Smooth muscle cell (in vitro differentiated cells): Measurements from ENCODE around the gene ZNF593OS. TPM values are rescaled to one million over a fixed set of nuclear protein-coding genes. Genes with fewer than 3 reads are reported as not detected.
A peak's percentile ranks its signal among the peaks of the same experiment; 100 is the strongest.

Experiments
- DNase-seq: peaks from one replicate; lab custom pipeline; 2025; ENCODE audit not compliant: unreplicated experiment; lab: John Stamatoyannopoulos, UW
- H2AFZ ChIP-seq: fragments of 200-600 bp; sonication (generic); 2 replicates; pipeline ENCODE4 v1.6.0; 2016; ENCODE audit warnings: antibody characterized with exemption, low read depth, mild to moderate bottlenecking
- H3F3A ChIP-seq: fragments of 200-600 bp; sonication (generic); 2 replicates; pipeline ENCODE4 v1.6.0; 2017; ENCODE audit warnings: antibody characterized with exemption, low read depth
- H3K27ac ChIP-seq: fragments of 200-600 bp; sonication (generic); 2 replicates; pipeline ENCODE4 v1.5.1; 2016; ENCODE audit warnings: low read depth, mild to moderate bottlenecking
- H3K27me3 ChIP-seq: fragments of 200-600 bp; sonication (generic); 2 replicates; pipeline ENCODE4 v1.6.1; 2016; ENCODE audit warnings: low read depth, mild to moderate bottlenecking
- H3K36me3 ChIP-seq: fragments of 200-600 bp; sonication (generic); 2 replicates; pipeline ENCODE4 v1.5.1; 2016; ENCODE audit warnings: low read depth
- H3K4me1 ChIP-seq: fragments of 200-600 bp; sonication (generic); 2 replicates; pipeline ENCODE4 v1.5.1; 2016; ENCODE audit warnings: low read depth
- H3K4me2 ChIP-seq: fragments of 200-600 bp; sonication (generic); 2 replicates; pipeline ENCODE4 v1.6.0; 2016; ENCODE audit warnings: mild to moderate bottlenecking
- H3K4me3 ChIP-seq: fragments of 200-600 bp; sonication (generic); 2 replicates; pipeline ENCODE4 v1.5.1; 2016; ENCODE audit warnings: mild to moderate bottlenecking
- H3K79me2 ChIP-seq: fragments of 200-600 bp; sonication (generic); 2 replicates; pipeline ENCODE4 v1.6.0; 2016; ENCODE audit warnings: low read depth, mild to moderate bottlenecking
- H3K9ac ChIP-seq: fragments of 200-600 bp; sonication (generic); 2 replicates; pipeline ENCODE4 v1.6.0; 2016; ENCODE audit warnings: low read depth
- H3K9me3 ChIP-seq: fragments of 200-600 bp; sonication (generic); replicated peaks from 2 replicates; pipeline ENCODE4 v1.5.1; 2016; ENCODE audit warnings: low read depth
- H4K20me1 ChIP-seq: fragments of 200-600 bp; sonication (generic); 2 replicates; pipeline ENCODE4 v1.6.0; 2016; ENCODE audit warnings: low read depth
- WGBS: methylation state at CpG from one replicate; pipeline ENCODE4 v1.1.7; 2016; ENCODE audit warnings: low lambda C conversion rate; 5-methylcytosine and 5-hydroxymethylcytosine counted together
- polyA plus RNA-seq: library from polyadenylated mRNA; unstranded; fragments of >200 nt; fragmentation: Nextera tagmentation; extraction: Ambion mirVana; gene quantifications from 2 replicates; pipeline ENCODE4 v1.2.1, GENCODE V29; 2016
- total RNA-seq: library from RNA; depleted of rRNA; stranded (reverse); fragments of >200 nt; gene quantifications from 2 replicates; pipeline ENCODE4 v1.2.3, GENCODE V29; 2014
- TF ChIP-seq, protein P1 (sequence below): fragments of 200-600 bp; sonication (generic); IDR thresholded peaks from 2 replicates; pipeline ENCODE4 v1.5.1; 2017; ENCODE audit warnings: borderline replicate concordance, mild to moderate bottlenecking, antibody characterized with exemption; ENCODE audit not compliant: insufficient read depth, poor library complexity, severe bottlenecking

ZNF593OS gene
- total and polyA plus RNA-seq, 2 experiments from 2014 or later, result not detected

- no peaks in the 10 kb centered on the region for H4K20me1 ChIP-seq
- no peaks in the 10 kb centered on the region for H3K27me3 ChIP-seq
- H3K9ac ChIP-seq, result no peak overlapping the region
- H3K4me1 ChIP-seq, result no peaks in the 10 kb centered on the region
- no peak overlapping the region for H3K4me3 ChIP-seq
- H3K27ac ChIP-seq, result no peak overlapping the region
- TF ChIP-seq, protein P1, sequence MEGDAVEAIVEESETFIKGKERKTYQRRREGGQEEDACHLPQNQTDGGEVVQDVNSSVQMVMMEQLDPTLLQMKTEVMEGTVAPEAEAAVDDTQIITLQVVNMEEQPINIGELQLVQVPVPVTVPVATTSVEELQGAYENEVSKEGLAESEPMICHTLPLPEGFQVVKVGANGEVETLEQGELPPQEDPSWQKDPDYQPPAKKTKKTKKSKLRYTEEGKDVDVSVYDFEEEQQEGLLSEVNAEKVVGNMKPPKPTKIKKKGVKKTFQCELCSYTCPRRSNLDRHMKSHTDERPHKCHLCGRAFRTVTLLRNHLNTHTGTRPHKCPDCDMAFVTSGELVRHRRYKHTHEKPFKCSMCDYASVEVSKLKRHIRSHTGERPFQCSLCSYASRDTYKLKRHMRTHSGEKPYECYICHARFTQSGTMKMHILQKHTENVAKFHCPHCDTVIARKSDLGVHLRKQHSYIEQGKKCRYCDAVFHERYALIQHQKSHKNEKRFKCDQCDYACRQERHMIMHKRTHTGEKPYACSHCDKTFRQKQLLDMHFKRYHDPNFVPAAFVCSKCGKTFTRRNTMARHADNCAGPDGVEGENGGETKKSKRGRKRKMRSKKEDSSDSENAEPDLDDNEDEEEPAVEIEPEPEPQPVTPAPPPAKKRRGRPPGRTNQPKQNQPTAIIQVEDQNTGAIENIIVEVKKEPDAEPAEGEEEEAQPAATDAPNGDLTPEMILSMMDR, result no peak
- no peak overlapping the region for H3K4me2 ChIP-seq
- H3K36me3 ChIP-seq, result no peaks in the 10 kb centered on the region
- no peak overlapping the region for H2AFZ ChIP-seq
- H3K79me2 ChIP-seq, result no peaks in the 10 kb centered on the region
- DNase-seq, result no peak
- WGBS, result 82% methylated on average over 9 of the region's 9 CpGs
- H3K9me3 ChIP-seq, result no peaks in the 10 kb centered on the region
- H3F3A ChIP-seq, result no peaks in the 10 kb centered on the region
Measured at GRCh38 chr1:26181586-26182382, 10.2 kb upstream of the ZNF593OS start.

- Histone ChIP-seq H3K9ac (no peak overlapping the region), H3K9me3 (no peaks in the 10 kb centered on the region), H3K4me2 (no peak overlapping the region), H3K27me3 (no peaks in the 10 kb centered on the region), H3F3A (no peaks in the 10 kb centered on the region), H3K27ac (no peak overlapping the region), H3K4me1 (no peaks in the 10 kb centered on the region), H3K4me3 (no peak overlapping the region), H2AFZ (no peak overlapping the region), H4K20me1 (no peaks in the 10 kb centered on the region), H3K79me2 (no peaks in the 10 kb centered on the region), H3K36me3 (no peaks in the 10 kb centered on the region)
- DNase-seq, result no peak
- TF ChIP-seq, protein P1, result no peak
- WGBS, result 80% methylated on average over 4 of the region's 4 CpGs
Measured at GRCh38 chr1:26180010-26180506, 8.4 kb upstream of the ZNF593OS start.

DNA sequence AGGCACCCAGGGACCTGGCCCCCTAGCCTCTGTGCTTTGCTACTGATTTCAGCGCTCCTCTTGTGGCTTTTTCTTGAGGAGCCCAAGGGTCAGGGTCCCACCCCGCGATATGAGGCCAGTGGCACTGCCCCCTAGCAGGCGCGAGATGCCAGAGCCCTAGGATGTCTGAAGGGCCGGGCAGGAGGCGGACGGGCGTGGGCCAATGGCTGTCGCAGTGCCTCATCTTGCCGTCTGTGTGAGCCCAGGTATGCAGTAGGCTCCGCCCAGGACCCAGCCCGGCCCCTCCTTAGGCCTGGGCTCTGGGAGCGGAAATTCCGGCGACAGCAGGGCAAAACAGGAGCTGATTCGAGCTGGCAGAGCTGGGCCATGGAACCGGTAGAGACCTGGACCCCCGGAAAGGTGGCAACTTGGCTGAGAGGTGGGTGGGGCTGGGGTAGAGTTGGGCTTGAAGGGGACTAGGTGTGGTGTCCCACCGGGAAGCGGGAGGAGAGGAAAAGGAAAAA lies 5.6 kb upstream of the ZNF593OS start, which contains the start of gene CNKSR1:
CNKSR1 (plus strand) TSS at position 310 of the 503 bp plus-strand sequence; CDS start at position 367, 57 bp downstream.
- peak within 1 kb of the TSS; percentile 41 for H3K4me3 ChIP-seq

More for the DNA sequence above, 5.6 kb upstream of the ZNF593OS start, which contains the start of gene CNKSR1:
- H4K20me1 ChIP-seq, result no peaks in the 10 kb centered on the region
- no peak for DNase-seq
- no peak within 1 kb of the TSS for H3K27ac ChIP-seq
- no peaks in the 10 kb centered on the region for H3K9me3 ChIP-seq
- H3K4me1 ChIP-seq, result no peaks in the 10 kb centered on the region
- 29% methylated on average over 20 of the region's 21 CpGs for WGBS
- H3F3A ChIP-seq, result no peaks in the 10 kb centered on the region
- H3K36me3 ChIP-seq, result no peaks in the 10 kb centered on the region
- TF ChIP-seq, protein P1, result no peak
- H3K79me2 ChIP-seq, result no peaks in the 10 kb centered on the region
- no peak within 1 kb of the TSS for H2AFZ ChIP-seq
- peak within 1 kb of the TSS; percentile 65 for H3K4me2 ChIP-seq
- H3K27me3 ChIP-seq, result no peaks in the 10 kb centered on the region
- H3K9ac ChIP-seq, result no peak within 1 kb of the TSS
